Activated CD4-positive, alpha-beta memory T cell treated with anti-CD3 and anti-CD28 coated beads for 36 hours (primary cell): ENCODE data around the gene RPL9. TPM values are rescaled to one million over a fixed set of nuclear protein-coding genes. Genes with fewer than 3 reads are reported as not detected.
A peak's percentile ranks its signal among the peaks of the same experiment; 100 is the strongest.
"Not testable (repeated sequence)": the region's sequence is repeated elsewhere in the genome, so short reads cannot be mapped to it uniquely, and the experiment has no call there.

Source experiments
- CTCF ChIA-PET: fragments of 350-600 bp; sonication (Branson Sonifier 250); formaldehyde crosslinking; loops from one replicate; lab custom pipeline; 2021; ENCODE audit warnings: antibody characterized with exemption, inconsistent platforms; lab: Charles Lee
- POLR2A ChIA-PET: fragments of 350-600 bp; sonication (Branson Sonifier 250); formaldehyde crosslinking; loops from one replicate; lab custom pipeline; 2021; ENCODE audit warnings: antibody characterized with exemption; lab: Charles Lee
- DNase-seq: peaks from one replicate; pipeline ENCODE4 v3.0.0-alpha.2; 2020
- H3K27ac Mint-ChIP-seq: one replicate; pipeline ENCODE4 v1.8.0; 2021; ENCODE audit warnings: mixed read lengths
- H3K27me3 Mint-ChIP-seq: one replicate; pipeline ENCODE4 v1.8.0; 2021; ENCODE audit warnings: mixed read lengths
- H3K36me3 Mint-ChIP-seq: one replicate; pipeline ENCODE4 v1.8.0; 2021; ENCODE audit warnings: mixed read lengths
- H3K4me1 Mint-ChIP-seq: one replicate; pipeline ENCODE4 v1.8.0; 2021; ENCODE audit warnings: low read depth, mixed read lengths
- H3K4me3 Mint-ChIP-seq: one replicate; pipeline ENCODE4 v1.8.0; 2021; ENCODE audit warnings: mild to moderate bottlenecking, mixed read lengths
- H3K9me3 Mint-ChIP-seq: one replicate; pipeline ENCODE4 v1.8.0; 2021; ENCODE audit warnings: mixed read lengths
- intact Hi-C: fragments of 100-400 bp; cut with micrococcal nuclease; formaldehyde crosslinking; loops from one replicate; pipeline ENCODE4 v1.15.1; 2023
- total RNA-seq, 2 experiments: library from RNA; stranded (reverse); gene quantifications; one replicate each; pipeline ENCODE4 v1.2.3, GENCODE V29; 2021

RPL9 gene
- total RNA-seq = 1,000 to 10,000 TPM; 2,178 to 2,222 TPM

- POLR2A ChIA-PET = interaction anchor here (1.0 to 4.4 kb wide), 9 partner anchors 10 to 277 kb away, joined by 3 to 17 read pairs (median 7); partner anchors contain the start of genes RFC1, SMIM14, UBE2K and UGDH
- intact Hi-C loops = loop anchor here (1.0 to 5.0 kb wide), 10 partner anchors 11 to 744 kb away; partner anchors contain the start of genes PDS5A, SMIM14, UBE2K and UGDH
- DNase-seq = peak; percentile 96
- H3K36me3 Mint-ChIP-seq = peaks cover 63% of the 10 kb centered on the region
- H3K9me3 Mint-ChIP-seq = peaks cover 1% of the 10 kb centered on the region
- H3K27ac Mint-ChIP-seq = peak within 1 kb of the TSS; percentile 97
- peaks cover 48% of the 10 kb centered on the region for H3K4me1 Mint-ChIP-seq
- peak within 1 kb of the TSS; percentile 93 for H3K4me3 Mint-ChIP-seq
- CTCF ChIA-PET = interaction anchor here (0.6 to 4.2 kb wide), 3 partner anchors 8 to 105 kb away, joined by 3 to 27 read pairs (median 4); no protein-coding TSS in a partner anchor
- peaks cover 1% of the 10 kb centered on the region for H3K27me3 Mint-ChIP-seq
Measured at GRCh38 chr4:39458505-39459300, at the start of gene RPL9, which contains the start of gene LIAS. Gene RPL9, minus strand, starts transcription at chr4:39458922. Its CDS starts 483 bp downstream, at chr4:39458439. Gene LIAS, plus strand, starts transcription at chr4:39459056. Its CDS starts 62 bp downstream, at chr4:39459118.

GRCh38 chr4:39505581-39505980 lies 46.9 kb upstream of the RPL9 start:
- POLR2A ChIA-PET = no interaction called here
- Mint-ChIP-seq H3K4me1 (no peaks in the 10 kb centered on the region), H3K36me3 (peaks cover 31% of the 10 kb centered on the region), H3K27ac (no peak overlapping the region), H3K4me3 (no peak overlapping the region), H3K27me3 (no peaks in the 10 kb centered on the region), H3K9me3 (no peaks in the 10 kb centered on the region)
- intact Hi-C loops = no loop called here
- CTCF ChIA-PET = interaction anchor here (1.2 kb wide), 1 partner anchor 35 kb away, joined by 3 read pairs; no protein-coding TSS in a partner anchor
- no peak for DNase-seq

GRCh38 chr4:39504538-39504937 lies 45.8 kb upstream of the RPL9 start:
- Mint-ChIP-seq H3K27me3 (no peaks in the 10 kb centered on the region), H3K27ac (no peak overlapping the region), H3K36me3 (peaks cover 29% of the 10 kb centered on the region), H3K9me3 (no peaks in the 10 kb centered on the region), H3K4me1 (no peaks in the 10 kb centered on the region), H3K4me3 (no peak overlapping the region)
- intact Hi-C loops = no loop called here
- ChIA-PET POLR2A (no interaction called here), CTCF (interaction anchor here (1.2 kb wide), 1 partner anchor 34 kb away, joined by 3 read pairs; no protein-coding TSS in a partner anchor)
- no peak for DNase-seq

- H3K27ac Mint-ChIP-seq, H3K27me3 Mint-ChIP-seq, H3K4me3 Mint-ChIP-seq, DNase-seq, H3K4me1 Mint-ChIP-seq, POLR2A ChIA-PET, H3K9me3 Mint-ChIP-seq, intact Hi-C loops, CTCF ChIA-PET: not testable (repeated sequence)
- H3K36me3 Mint-ChIP-seq = peaks cover 26% of the 10 kb centered on the region
Measured at GRCh38 chr4:39502664-39503035, 43.9 kb upstream of the RPL9 start.

GRCh38 chr4:39502019-39502663 lies 43.4 kb upstream of the RPL9 start:
- Mint-ChIP-seq H3K27ac (no peak overlapping the region), H3K9me3 (no peaks in the 10 kb centered on the region), H3K27me3 (no peaks in the 10 kb centered on the region), H3K4me1 (no peaks in the 10 kb centered on the region), H3K36me3 (peaks cover 26% of the 10 kb centered on the region), H3K4me3 (no peak overlapping the region)
- ChIA-PET POLR2A (no interaction called here), CTCF (no interaction called here)
- intact Hi-C loops = no loop called here
- DNase-seq = no peak

- no peak for DNase-seq
- no peaks in the 10 kb centered on the region for H3K4me1 Mint-ChIP-seq
- intact Hi-C loops = no loop called here
- no peak overlapping the region for H3K27ac Mint-ChIP-seq
- ChIA-PET CTCF (no interaction called here), POLR2A (interaction anchor here (0.6 kb wide), 1 partner anchor 255 kb away, joined by 3 read pairs; no protein-coding TSS in a partner anchor)
- H3K9me3 Mint-ChIP-seq = no peaks in the 10 kb centered on the region
- H3K36me3 Mint-ChIP-seq = peaks cover 16% of the 10 kb centered on the region
- H3K4me3 Mint-ChIP-seq = no peak overlapping the region
- H3K27me3 Mint-ChIP-seq = no peaks in the 10 kb centered on the region
Measured at GRCh38 chr4:39498727-39499020, 40.0 kb upstream of the RPL9 start.

GRCh38 chr4:39497909-39498726 lies 39.4 kb upstream of the RPL9 start:
- Mint-ChIP-seq H3K36me3 (peaks cover 11% of the 10 kb centered on the region), H3K9me3 (no peaks in the 10 kb centered on the region), H3K4me3 (no peak overlapping the region), H3K4me1 (no peaks in the 10 kb centered on the region), H3K27ac (no peak overlapping the region), H3K27me3 (no peaks in the 10 kb centered on the region)
- CTCF ChIA-PET = no interaction called here
- no peak for DNase-seq
- intact Hi-C loops = no loop called here
- POLR2A ChIA-PET = interaction anchor here (0.6 kb wide), 1 partner anchor 255 kb away, joined by 3 read pairs; no protein-coding TSS in a partner anchor

GRCh38 chr4:39495446-39496213 lies 36.9 kb upstream of the RPL9 start:
- DNase-seq = no peak
- Mint-ChIP-seq H3K27ac (no peak overlapping the region), H3K4me1 (no peaks in the 10 kb centered on the region), H3K9me3 (no peaks in the 10 kb centered on the region), H3K27me3 (no peaks in the 10 kb centered on the region), H3K4me3 (no peak overlapping the region), H3K36me3 (peaks cover 5% of the 10 kb centered on the region)
- POLR2A ChIA-PET = no interaction called here
- CTCF ChIA-PET = no interaction called here
- intact Hi-C loops = no loop called here

- no peaks in the 10 kb centered on the region for H3K9me3 Mint-ChIP-seq
- H3K4me1 Mint-ChIP-seq = no peaks in the 10 kb centered on the region
- CTCF ChIA-PET = no interaction called here
- no peak overlapping the region for H3K27ac Mint-ChIP-seq
- H3K27me3 Mint-ChIP-seq = no peaks in the 10 kb centered on the region
- peaks cover 4% of the 10 kb centered on the region for H3K36me3 Mint-ChIP-seq
- H3K4me3 Mint-ChIP-seq = no peak overlapping the region
- POLR2A ChIA-PET = no interaction called here
- intact Hi-C loops = no loop called here
- no peak for DNase-seq
Measured at GRCh38 chr4:39494354-39494753, 35.6 kb upstream of the RPL9 start.

- no peak overlapping the region for H3K27ac Mint-ChIP-seq
- intact Hi-C loops = no loop called here
- H3K27me3 Mint-ChIP-seq = no peaks in the 10 kb centered on the region
- no peak overlapping the region for H3K4me3 Mint-ChIP-seq
- H3K36me3 Mint-ChIP-seq = no peaks in the 10 kb centered on the region
- H3K4me1 Mint-ChIP-seq = no peaks in the 10 kb centered on the region
- no peaks in the 10 kb centered on the region for H3K9me3 Mint-ChIP-seq
- ChIA-PET POLR2A (no interaction called here), CTCF (no interaction called here)
- no peak for DNase-seq
Measured at GRCh38 chr4:39490322-39490721, 31.6 kb upstream of the RPL9 start.

- no peak overlapping the region for H3K27ac Mint-ChIP-seq
- H3K9me3 Mint-ChIP-seq = no peaks in the 10 kb centered on the region
- DNase-seq = no peak
- no peak overlapping the region for H3K4me3 Mint-ChIP-seq
- CTCF ChIA-PET = no interaction called here
- POLR2A ChIA-PET = no interaction called here
- no peaks in the 10 kb centered on the region for H3K36me3 Mint-ChIP-seq
- no peaks in the 10 kb centered on the region for H3K27me3 Mint-ChIP-seq
- no peaks in the 10 kb centered on the region for H3K4me1 Mint-ChIP-seq
- intact Hi-C loops = no loop called here
Measured at GRCh38 chr4:39486221-39486804, 27.6 kb upstream of the RPL9 start.
